GM18507 (cell line): ENCODE results near the gene CPM.

ENCODE experiments used
- DNase-seq: peaks from one replicate; pipeline ENCODE4 v3.0.0; 2011; ENCODE audit warnings: low read depth; ENCODE audit not compliant: insufficient read length; ENCODE audit errors: extremely low spot score
- FAIRE-seq: peaks from 2 replicates; lab custom pipeline; 2011; peaks lifted over from hg19 to GRCh38; lab: Jason Lieb, UNC

CPM gene

DNA sequence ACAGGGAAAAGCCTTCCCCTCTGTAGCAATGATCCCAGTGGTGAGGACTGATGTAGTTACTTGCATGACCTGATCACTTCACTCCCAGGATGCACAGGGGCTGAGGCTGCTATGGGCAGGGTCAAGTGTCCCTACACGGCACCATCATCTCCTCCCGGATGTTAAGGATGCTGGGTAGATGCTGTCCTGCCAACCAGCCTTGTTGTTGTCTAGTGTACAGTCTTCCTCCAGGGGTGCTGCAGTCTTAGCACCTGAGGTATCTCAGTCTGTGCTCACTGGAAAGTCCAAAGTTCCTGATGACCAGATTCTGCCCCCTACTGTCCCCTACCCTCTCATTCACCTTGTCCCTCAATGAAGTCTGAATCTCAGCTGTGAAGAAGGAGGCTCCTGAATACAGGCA, 20.1 kb downstream of the CPM start:
- FAIRE-seq = no peak
- DNase-seq = no peak

DNA sequence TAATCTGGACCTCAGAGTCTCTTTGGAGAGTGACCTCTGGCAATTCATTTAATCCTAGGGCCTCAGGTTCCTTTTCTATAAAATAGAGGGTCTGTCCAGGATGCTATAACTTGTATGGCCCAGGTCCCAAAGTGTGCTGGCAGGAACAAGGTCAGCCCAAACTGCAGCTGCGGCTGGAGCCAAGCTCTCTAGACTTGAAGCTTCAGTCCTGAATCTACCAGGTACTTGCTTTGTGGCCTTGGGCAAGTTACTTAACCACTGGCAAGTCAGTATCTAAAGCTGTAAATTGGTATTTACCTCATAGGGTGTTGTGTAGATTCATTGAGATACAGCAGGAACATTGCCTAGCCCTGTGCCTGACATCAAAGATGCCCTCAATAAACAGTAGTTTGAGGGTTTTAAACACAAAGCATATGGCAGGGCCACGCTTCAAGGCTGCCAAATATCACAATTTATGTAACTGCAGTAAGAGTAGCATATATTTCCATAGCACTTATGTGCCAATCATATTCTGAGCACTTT, 21.7 kb downstream of the CPM start:
- DNase-seq (no peak), FAIRE-seq (no peak)

DNA sequence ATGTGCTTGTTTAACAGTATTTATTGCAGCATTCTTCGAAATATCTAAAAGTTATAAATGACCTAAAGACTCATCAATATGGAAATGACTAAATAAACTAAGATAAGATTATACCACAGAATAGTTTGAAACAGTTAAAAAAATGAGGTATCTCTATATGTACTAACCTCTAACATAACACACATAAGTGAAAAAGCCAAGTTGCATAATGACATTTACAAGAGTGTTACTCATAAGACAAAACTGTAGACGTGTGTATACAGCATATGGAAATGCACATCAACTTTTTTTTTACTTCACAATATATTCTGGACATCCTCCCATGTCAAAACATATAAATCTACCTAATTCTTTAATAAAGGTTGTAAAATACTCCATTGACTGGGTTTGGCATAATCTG, 22.8 kb downstream of the CPM start:
- FAIRE-seq (no peak), DNase-seq (no peak)

DNA sequence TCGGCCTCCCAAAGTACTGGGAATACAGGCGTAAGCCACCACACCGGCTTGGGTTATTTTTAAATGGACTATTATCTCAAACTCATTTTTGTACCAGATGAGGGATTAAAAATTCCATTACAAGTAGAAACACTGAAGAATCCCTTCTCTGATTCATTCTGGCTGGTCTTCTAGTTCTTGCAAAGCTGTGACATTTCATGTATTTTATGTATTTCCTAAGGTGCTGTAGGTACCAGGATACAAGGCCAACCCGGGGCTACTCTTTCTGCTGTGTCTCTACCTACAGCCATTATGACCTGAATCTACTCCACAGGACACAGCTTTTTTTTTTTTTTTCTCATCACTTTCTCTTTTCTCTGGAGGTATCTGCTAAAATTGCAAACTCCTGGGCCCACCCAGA, 24.9 kb downstream of the CPM start:
- DNase-seq = no peak
- FAIRE-seq = no peak

DNA sequence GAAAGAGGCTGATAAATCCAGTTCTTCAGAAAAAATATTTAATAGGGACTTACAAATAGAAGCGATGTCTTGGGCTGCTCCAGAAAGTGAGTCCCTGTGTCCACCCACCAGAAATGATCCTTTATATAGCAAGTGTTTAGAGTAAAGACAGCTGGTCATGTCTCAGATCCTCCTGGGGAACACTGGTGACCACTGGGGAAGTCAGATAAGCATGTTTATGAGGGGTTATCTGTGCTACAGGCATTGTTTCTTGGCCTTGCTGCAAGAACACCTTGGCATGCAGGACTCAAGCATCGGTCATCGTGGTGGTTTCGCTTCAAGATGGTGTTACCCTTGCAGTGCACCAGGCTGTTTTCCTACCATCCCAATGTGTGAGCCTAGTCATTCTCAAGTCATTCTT, 27.2 kb downstream of the CPM start:
- no peak for FAIRE-seq
- no peak for DNase-seq

DNA sequence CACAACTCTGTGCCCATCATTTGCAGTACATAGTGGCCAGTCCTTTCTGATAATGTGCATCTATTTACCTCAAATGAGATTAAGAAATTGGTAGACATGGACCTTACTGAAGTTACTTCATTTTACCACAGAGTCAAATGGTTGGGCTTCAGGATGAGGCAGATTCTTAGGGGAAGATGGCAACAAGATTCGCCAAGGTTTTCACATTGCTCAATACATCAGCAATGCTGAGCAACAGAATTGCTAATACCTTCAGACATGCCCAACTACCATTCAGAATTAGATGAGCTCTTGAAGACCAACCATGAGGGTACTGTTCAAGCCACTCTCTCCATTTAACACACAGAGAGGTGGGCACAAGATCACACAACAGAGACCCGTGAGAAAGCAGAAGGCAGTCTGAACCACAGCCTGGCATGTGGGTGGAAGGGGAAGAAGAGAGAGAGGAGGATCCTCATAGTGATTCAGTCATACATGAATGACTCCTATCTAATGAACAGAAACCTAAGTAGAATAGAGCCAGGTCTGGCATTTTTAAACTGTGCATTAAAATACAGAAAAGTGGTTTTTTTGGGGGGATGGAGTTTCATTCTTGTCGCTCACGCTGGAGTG, 28.5 kb downstream of the CPM start:
- FAIRE-seq (peak; percentile 35), DNase-seq (no peak)

DNA sequence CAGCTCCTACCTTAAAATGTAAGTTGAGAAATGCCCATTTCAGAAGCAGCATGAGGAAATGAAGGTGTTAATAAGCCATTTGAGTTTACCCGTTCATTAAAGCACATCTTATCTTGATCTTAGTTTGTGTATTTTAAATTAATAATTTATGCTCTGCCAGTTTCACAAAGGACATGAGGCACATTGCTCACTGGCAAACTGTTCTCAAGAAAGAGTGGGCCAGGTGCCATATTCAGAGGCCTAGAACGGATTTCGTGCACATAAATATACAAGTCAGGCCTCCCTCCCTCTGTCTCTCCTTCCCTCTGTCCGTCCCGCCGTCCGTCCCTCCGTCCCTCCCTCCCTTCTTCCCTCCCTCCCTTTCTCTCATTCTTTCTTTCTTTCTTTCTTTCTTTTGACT, 29.5 kb downstream of the CPM start:
- FAIRE-seq (no peak), DNase-seq (no peak)

DNA sequence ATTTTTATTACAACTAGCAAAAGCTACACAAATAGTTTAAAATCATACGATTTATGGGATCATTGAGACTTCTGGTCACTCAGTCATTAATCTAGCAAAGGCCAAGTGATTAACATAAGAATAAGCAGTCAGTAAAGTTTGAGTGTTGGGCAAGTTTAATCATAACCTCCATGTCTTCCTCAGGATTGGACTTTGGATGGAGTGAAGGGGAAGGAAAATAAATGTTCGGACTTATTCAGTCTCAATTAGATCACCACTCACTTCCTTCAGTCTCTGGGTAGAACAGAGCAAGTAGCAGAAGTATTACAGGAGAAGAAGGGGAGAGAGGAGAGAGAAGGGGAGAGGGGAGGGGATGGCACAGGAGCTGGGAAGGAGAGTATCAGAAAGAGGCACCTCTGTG, 31.4 kb downstream of the CPM start:
- DNase-seq (no peak), FAIRE-seq (no peak)

DNA sequence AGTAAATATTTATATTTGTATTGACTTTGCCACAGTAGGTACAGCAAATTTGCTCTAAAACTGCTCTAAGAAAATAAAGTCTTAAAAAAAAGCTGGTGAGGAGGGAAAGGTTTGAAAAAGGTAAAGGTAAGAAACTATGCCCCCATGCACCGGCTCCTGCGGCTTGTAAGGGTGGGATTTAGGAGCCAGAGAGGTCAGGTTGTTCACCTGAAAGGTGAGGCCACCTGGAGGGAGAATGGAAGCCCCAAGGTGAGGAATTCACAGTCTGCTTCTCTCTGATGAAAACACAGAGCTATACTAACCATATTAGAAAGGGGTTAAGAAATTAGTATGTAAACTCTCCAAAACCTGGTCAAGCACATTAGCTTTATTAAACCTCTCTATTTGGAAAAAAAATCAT, 31.8 kb downstream of the CPM start:
- DNase-seq (no peak), FAIRE-seq (no peak)

DNA sequence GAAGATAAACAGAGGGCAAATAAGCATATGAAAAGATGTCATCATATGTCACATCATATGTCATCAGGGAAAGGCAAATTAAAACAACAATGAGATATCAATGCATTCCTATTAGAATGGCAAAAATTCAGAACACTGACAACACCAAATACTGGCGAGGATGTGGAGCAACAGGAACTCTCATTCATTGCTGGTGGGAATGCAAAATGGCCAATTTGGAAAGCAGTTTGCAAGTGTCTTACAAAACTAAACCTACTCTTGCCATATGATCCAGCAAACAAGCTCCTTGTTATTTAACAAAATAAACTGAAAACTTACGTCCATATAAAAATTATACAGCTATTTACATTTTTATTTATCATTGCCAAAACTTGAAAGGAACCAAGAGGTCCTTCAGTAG, 32.7 kb downstream of the CPM start:
- FAIRE-seq (no peak), DNase-seq (no peak)

DNA sequence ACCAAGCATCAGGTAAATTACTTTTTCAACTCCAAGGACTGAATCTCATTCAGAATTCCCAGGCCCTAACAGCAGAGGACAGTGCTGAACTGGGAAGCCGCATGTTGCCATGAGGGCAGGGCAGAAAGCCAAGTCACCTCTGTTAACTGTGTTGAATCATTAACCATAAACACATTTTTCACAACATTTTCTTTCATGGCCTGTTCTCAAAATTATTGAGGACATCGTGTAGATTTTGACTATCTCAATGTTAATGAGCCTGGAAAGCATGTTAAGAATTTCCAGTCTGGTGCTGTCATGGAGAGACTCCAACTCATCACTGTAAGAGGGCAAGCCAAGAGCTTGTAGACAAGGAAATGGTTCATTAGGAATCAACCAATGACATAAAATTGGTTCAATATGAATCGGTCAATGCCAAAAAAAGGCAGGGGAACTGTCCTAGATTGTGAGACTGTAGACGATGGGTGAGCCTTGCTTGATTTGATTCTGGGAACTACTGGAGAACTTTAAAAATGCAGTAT, 33.7 kb downstream of the CPM start:
- FAIRE-seq (no peak), DNase-seq (no peak)

DNA sequence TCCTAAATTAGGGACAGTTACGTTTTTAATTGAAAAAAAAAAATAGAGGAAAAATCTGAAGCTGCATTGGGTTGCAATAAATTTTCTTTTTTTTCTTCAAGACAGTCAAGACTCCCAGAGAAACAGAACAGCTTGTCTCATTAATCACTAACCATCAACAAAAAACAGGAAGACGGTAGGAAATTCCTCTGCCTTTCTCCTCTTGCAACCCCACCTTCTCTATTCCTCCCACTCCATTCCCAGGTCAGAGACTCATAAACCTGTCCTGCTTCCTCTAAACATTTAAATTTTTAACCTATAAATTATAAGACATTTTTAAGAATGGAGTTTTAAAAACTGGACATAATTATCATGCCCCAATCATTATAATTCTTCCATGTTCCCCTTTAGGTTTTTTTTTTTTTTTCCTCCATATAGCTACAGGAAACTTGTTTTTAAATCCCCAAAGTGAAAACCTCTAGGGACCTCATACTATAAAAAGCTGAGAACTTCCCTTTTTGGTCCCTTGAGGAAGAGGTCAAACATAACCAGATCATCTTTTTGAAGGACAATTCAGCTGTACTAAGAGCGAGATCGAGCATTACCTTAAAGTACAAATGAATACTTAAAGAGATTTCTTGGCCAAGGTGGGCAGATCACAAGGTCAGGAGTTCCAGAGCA, 36.0 kb downstream of the CPM start:
- DNase-seq (no peak), FAIRE-seq (peak; percentile 35)

DNA sequence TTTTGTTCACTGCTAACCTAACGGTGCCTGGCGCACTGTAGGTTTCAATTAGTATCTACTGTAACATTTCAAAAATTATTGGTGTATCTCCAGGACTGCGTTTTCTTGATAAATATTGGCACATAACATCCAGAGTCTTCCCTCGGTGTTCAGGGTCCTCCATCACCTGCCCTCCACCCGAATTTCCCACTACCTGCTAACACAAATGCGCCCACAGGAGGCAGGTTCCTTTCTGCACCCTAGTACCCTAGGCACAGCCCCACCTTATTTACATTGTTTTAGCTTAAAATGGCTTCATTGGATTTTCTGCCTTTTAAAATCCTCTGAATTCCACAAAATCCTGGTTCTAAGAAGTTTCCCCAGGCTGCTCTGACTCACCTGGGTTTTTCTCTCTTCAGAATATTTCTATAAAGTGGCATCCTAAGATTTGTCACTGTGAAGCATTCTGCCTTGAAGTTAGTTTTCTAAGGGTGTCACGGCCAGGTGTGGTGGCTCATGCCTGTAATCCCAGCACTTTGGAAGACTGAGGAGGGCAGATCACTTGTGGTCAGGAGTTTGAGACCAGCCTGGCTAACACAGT, 38.6 kb downstream of the CPM start:
- FAIRE-seq = no peak
- no peak for DNase-seq

DNA sequence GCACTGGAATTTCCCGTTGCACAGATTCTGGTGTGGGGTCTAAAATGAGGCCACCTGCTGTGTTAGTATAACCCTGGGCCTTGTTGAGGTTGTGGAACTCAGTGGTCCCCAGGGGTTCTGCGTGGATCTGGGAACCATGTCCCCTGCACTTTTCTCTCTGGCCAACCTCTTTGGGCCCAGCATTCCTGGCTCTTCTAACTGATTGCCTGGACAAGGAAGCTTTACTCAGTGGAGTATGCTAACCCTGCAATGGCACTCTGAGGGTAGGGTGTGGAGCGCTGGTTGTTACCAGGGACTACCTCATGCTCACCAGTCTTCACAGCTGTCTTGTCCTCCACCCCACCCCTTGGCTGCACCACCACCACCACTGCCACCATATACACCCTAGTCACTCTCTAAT, 39.2 kb downstream of the CPM start:
- DNase-seq (no peak), FAIRE-seq (no peak)

DNA sequence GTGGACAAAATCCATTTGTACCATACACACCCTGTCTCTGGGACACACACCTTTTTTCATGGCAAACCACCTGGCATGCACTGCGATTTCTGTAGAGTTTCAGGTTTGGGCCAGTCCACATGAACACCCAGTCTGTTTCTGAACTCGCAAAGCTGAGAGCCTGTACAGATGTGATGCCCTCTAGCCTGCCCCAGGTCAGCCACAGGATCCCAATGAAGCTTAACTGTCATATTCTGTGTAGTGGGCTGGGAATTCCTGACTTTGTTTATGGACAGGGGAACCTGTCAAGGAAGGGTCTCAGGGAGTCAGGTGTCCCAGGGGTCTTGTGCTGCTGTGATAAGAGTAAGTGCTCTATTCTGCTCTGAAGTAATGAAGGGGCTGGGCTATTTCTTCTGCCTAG, 39.8 kb downstream of the CPM start:
- DNase-seq (no peak), FAIRE-seq (no peak)

DNA sequence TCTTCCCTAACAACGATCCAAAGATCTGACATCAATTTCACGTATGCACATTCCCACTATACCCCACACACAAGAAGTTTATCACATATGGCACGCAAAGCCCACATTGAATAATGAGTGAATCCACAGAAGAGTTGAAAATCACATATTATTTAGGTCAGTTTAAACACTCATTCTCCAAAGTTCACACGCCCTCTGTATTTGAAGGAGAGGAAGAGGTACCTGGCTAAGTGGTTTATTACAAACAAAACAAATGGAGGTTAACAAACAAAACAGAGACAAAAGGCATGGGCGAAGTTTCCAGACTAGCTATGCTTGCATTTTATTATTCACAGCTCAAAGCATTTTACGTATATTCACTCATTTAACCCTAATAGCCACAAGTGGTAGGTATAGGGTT, 41.8 kb downstream of the CPM start:
- DNase-seq (no peak), FAIRE-seq (no peak)

DNA sequence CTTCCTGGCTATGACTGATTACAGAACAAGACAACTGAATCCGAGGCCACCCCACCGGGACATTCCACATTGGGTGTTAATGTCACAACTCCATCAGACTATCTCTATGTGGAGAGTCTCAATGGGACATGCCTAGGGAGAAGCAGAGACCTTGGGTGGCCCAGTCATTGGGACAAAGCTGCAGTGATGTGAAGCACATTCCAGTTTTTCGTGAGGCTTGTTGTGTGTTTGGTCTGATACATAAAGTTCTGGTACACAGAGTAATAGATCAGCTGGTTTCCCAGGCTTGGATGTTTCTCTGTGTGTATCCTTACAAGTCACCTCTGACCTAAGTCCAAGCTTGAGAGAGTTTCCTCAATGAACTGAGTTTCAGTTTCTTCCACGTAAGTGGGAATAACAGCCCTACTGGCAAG, 42.3 kb downstream of the CPM start:
- DNase-seq = no peak

DNA sequence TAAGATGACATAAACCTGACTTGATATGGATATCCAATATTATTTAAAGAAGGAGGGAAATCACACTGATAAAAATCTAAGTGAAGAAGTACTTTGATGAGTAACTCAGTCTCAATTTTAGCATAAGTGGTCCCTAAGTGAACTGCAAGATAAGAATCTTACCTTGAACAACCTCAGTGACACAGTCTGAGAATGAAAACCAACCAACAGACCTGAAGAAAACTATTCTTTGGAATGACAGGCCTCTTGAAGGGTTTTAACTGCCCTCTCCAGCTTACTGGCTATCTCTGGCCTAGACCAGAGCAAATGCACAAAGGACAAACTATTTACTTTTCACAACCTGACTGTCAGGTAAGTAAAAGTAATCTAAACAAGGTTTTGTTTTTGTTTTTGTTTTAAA, 44.7 kb downstream of the CPM start:
- no peak for FAIRE-seq
- DNase-seq = no peak

More for the DNA sequence above, 42.3 kb downstream of the CPM start:
- FAIRE-seq = no peak

DNA sequence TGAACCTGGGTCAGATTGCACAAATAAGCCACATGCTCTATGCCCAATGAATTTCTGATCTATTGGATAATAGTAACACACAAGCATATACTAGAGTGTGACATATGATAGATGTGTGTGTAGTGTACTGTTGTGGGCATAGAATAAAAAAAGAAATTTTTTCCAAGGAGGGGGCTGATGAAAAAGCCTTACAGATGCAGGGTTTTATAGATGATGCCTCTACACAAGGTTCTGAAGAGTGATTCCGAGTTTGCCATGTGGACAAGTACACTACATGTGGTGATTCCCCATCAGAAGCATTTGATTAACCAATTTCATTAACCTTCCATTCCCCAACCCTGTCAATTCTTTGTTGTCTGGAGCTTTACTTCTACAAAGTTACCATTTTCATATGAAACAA, 45.3 kb downstream of the CPM start:
- DNase-seq = no peak
- FAIRE-seq = no peak

DNA sequence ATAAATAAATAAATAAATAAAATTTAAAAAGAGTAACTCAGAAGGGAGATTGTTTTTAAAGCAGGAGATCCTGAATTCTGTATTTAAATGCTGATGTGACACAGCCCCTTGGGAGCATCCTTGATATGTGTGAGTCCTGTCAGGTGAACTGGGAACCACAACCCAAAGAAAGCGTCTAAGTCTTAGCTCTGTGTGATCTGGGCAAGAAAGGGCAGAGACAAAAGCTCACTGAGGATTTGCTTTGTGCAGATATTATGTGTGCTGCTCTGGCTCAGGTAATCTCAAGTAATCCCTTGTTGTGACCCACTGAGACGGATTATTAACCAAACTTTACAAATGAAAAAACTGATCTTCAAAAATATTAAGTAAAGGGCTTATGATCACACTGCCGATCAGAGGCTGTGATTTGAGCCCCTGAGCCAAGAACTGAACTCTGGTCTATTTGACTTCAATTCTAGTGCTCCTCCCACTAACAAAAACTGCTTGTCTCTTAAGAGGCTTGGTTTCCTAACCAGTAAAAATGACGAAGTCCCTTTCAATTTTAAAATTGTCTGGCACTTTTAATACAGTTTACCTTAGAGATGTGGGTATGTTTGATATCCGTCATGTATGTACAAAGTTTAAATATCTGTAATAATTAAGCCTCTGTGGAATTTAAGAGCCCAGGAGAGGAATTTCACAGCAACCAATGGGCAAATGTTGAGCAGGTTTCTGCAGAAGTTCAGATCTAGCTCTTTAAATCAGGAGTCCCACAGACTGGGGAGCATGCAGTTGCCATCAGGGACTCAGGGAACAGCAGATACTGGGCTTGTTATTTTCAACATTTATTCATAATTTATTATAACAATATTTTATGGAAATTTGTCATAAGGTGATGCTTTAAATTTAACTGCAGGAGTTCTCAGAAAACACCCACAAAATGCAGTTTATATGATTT, 46.1 kb downstream of the CPM start:
- no peak for FAIRE-seq

More for the DNA sequence above, 46.1 kb downstream of the CPM start:
- DNase-seq = no peak
